Measurements from ENCODE around the gene KDM4D.

KDM4D gene

GRCh38 chr11:94993400-94993943, 20.0 kb downstream of the KDM4D start:
- no peak for TF ChIP-seq CTCF (IDR thresholded peaks at IDR 0.05)
- DNase-seq = no peak
- H3K4me3 ChIP-seq = no peak overlapping the region
- H3K4me1 ChIP-seq = no peaks in the 10 kb centered on the region
- H3K27me3 ChIP-seq = no peaks in the 10 kb centered on the region
- H3K36me3 ChIP-seq = peaks cover 0 to 4% (median 0%) of the 10 kb centered on the region in 3 donors
- no peak overlapping the region for H3K27ac ChIP-seq
- H3K9me3 ChIP-seq = no peaks in the 10 kb centered on the region
- intact Hi-C loops (cut with DNase I; ENCODE audit: low total_unique reads) = no loop called here

DNA sequence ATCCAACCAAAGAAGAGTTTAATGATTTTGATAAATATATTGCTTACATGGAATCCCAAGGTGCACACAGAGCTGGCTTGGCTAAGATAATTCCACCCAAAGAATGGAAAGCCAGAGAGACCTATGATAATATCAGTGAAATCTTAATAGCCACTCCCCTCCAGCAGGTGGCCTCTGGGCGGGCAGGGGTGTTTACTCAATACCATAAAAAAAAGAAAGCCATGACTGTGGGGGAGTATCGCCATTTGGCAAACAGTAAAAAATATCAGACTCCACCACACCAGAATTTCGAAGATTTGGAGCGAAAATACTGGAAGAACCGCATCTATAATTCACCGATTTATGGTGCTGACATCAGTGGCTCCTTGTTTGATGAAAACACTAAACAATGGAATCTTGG, 23.9 kb downstream of the KDM4D start:
- no peak for TF ChIP-seq CTCF (IDR thresholded peaks at IDR 0.05)
- intact Hi-C loops (cut with DNase I; ENCODE audit: low total_unique reads) = no loop called here

DNA sequence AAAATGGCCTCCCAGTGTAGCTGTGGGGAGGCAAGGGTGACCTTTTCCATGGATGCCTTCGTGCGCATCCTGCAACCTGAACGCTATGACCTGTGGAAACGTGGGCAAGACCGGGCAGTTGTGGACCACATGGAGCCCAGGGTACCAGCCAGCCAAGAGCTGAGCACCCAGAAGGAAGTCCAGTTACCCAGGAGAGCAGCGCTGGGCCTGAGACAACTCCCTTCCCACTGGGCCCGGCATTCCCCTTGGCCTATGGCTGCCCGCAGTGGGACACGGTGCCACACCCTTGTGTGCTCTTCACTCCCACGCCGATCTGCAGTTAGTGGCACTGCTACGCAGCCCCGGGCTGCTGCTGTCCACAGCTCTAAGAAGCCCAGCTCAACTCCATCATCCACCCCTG, 24.8 kb downstream of the KDM4D start:
- H3K4me1 ChIP-seq = no peaks in the 10 kb centered on the region
- H3K9me3 ChIP-seq = no peaks in the 10 kb centered on the region
- H3K27ac ChIP-seq = no peak overlapping the region
- H3K36me3 ChIP-seq = peaks cover 0 to 7% (median 0%) of the 10 kb centered on the region in 3 donors
- intact Hi-C loops (cut with DNase I; ENCODE audit: low total_unique reads) = no loop called here
- no peak overlapping the region for H3K4me3 ChIP-seq
- DNase-seq = no peak
- TF ChIP-seq CTCF (IDR thresholded peaks at IDR 0.05) = no peak
- no peaks in the 10 kb centered on the region for H3K27me3 ChIP-seq

More for the DNA sequence above, 23.9 kb downstream of the KDM4D start:
- no peaks in the 10 kb centered on the region for H3K9me3 ChIP-seq
- no peak for DNase-seq
- no peak overlapping the region for H3K27ac ChIP-seq
- H3K27me3 ChIP-seq = no peaks in the 10 kb centered on the region
- H3K4me1 ChIP-seq = no peaks in the 10 kb centered on the region
- no peak overlapping the region for H3K4me3 ChIP-seq
- H3K36me3 ChIP-seq = peaks cover 0 to 7% (median 0%) of the 10 kb centered on the region in 3 donors

DNA sequence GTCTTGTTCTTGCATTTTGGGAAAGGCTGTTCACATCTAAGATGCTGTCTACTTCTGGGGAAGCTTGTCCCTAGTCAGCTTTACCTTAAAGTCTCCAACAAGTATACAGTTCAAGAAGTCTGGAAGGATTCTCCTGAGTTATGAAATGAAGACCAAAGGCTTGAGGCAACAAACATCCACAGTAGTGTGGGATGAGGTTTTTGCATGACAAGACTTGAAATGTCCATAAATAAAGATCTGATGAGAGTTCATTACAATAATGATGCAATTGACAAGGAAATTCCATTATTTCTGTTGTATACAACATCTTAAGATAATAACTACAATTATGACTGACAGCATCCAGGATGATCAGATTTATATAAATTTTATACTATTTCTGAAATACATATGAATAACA, 30.2 kb downstream of the KDM4D start:
- Histone ChIP-seq H3K4me1 (no peaks in the 10 kb centered on the region), H3K9me3 (peaks cover 0 to 3% (median 3%) of the 10 kb centered on the region in 3 donors), H3K36me3 (peaks cover 0 to under 1% (median 0%) of the 10 kb centered on the region in 3 donors), H3K27me3 (no peaks in the 10 kb centered on the region), H3K27ac (no peak overlapping the region), H3K4me3 (no peak overlapping the region)
- no peak for TF ChIP-seq CTCF (IDR thresholded peaks at IDR 0.05)
- intact Hi-C loops (cut with DNase I; ENCODE audit: low total_unique reads) = no loop called here
- DNase-seq = no peak

DNA sequence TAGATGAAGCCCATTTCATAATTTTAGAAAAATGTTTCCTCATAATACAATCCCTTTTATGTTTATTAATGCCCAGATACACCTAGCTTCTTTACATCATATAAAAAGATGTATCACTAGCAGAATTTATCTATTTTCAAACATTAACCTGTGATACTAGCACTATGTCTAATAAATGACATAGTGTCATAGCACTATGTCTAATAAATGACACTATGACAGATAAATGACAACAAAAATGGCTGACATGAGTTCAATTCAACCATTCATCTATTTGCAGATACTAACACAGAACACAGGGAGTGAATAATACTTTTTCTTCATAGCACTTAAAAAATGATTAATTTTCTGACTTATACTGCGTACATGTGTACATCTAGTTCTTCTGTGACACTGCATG, 32.1 kb downstream of the KDM4D start:
- no peaks in the 10 kb centered on the region for H3K36me3 ChIP-seq
- H3K4me1 ChIP-seq = no peaks in the 10 kb centered on the region
- no peak overlapping the region for H3K27ac ChIP-seq
- intact Hi-C loops (cut with DNase I; ENCODE audit: low total_unique reads) = no loop called here
- DNase-seq = no peak
- no peak overlapping the region for H3K4me3 ChIP-seq
- H3K9me3 ChIP-seq = peaks cover 0 to 3% (median 3%) of the 10 kb centered on the region in 3 donors
- no peaks in the 10 kb centered on the region for H3K27me3 ChIP-seq
- TF ChIP-seq CTCF (IDR thresholded peaks at IDR 0.05) = no peak

GRCh38 chr11:95011376-95011775, 37.9 kb downstream of the KDM4D start:
- peaks cover 0 to 3% (median 3%) of the 10 kb centered on the region in 3 donors for H3K9me3 ChIP-seq
- intact Hi-C loops (cut with DNase I; ENCODE audit: low total_unique reads) = no loop called here
- no peaks in the 10 kb centered on the region for H3K36me3 ChIP-seq
- H3K4me3 ChIP-seq = no peak overlapping the region
- DNase-seq = no peak
- H3K27me3 ChIP-seq = no peaks in the 10 kb centered on the region
- H3K27ac ChIP-seq = no peak overlapping the region
- H3K4me1 ChIP-seq = no peaks in the 10 kb centered on the region
- TF ChIP-seq CTCF (IDR thresholded peaks at IDR 0.05) = no peak
